SK-N-DZ (cell line): Measurements from ENCODE around the gene FGF23.

ENCODE experiments used
- DNase-seq: peaks from one replicate; pipeline ENCODE4 v3.0.0-alpha.2; 2015; ENCODE audit warnings: low spot score

FGF23 gene

GRCh38 chr12:4386801-4387200, 7.3 kb upstream of the FGF23 start:
- DNase-seq = peak; percentile 89

- peak; percentile 76 for DNase-seq
Observed at GRCh38 chr12:4383304-4383865, 3.9 kb upstream of the FGF23 start.

GRCh38 chr12:4380332-4380731, 820 bp upstream of the FGF23 start:
- no peak for DNase-seq

GRCh38 chr12:4378772-4379171, 740 bp downstream of the FGF23 start:
- DNase-seq = no peak

GRCh38 chr12:4375449-4375848, 4.1 kb downstream of the FGF23 start:
- no peak for DNase-seq

GRCh38 chr12:4372653-4373052, 6.9 kb downstream of the FGF23 start:
- no peak for DNase-seq

GRCh38 chr12:4370265-4370664, 9.2 kb downstream of the FGF23 start:
- no peak for DNase-seq

- no peak for DNase-seq
Observed at GRCh38 chr12:4369548-4369947, 10.0 kb downstream of the FGF23 start.

GRCh38 chr12:4366090-4366489, 13.4 kb downstream of the FGF23 start:
- no peak for DNase-seq

GRCh38 chr12:4356041-4356327, 23.5 kb downstream of the FGF23 start:
- peak; percentile 64 for DNase-seq

- DNase-seq = no peak
Observed at GRCh38 chr12:4355156-4356040, 24.1 kb downstream of the FGF23 start.

GRCh38 chr12:4353785-4354208, 25.7 kb downstream of the FGF23 start:
- no peak for DNase-seq

GRCh38 chr12:4346931-4347330, 32.6 kb downstream of the FGF23 start:
- no peak for DNase-seq

- no peak for DNase-seq
Observed at GRCh38 chr12:4331842-4332241, 47.7 kb downstream of the FGF23 start.

- DNase-seq = no peak
Observed at GRCh38 chr12:4331221-4331620, 48.3 kb downstream of the FGF23 start.

- DNase-seq = no peak
Observed at GRCh38 chr12:4330203-4330602, 49.3 kb downstream of the FGF23 start.

GRCh38 chr12:4327293-4327692, 52.2 kb downstream of the FGF23 start:
- no peak for DNase-seq

- DNase-seq = no peak
Observed at GRCh38 chr12:4325966-4326365, 53.5 kb downstream of the FGF23 start.

- DNase-seq = no peak
Observed at GRCh38 chr12:4324366-4324765, 55.1 kb downstream of the FGF23 start.

- no peak for DNase-seq
Observed at GRCh38 chr12:4323396-4323795, 56.1 kb downstream of the FGF23 start.

GRCh38 chr12:4322726-4323125, 56.8 kb downstream of the FGF23 start:
- DNase-seq = no peak

- peak; percentile 94 for DNase-seq
Observed at GRCh38 chr12:4320853-4321701, 58.4 kb downstream of the FGF23 start, which contains the start of gene TIGAR. TIGAR (plus strand) TSS chr12:4321213; CDS start chr12:4321272, 59 bp downstream.
